Mononuclear cell (primary cell): Measurements from ENCODE around the gene GADL1. TPM values are rescaled to one million over a fixed set of nuclear protein-coding genes. Genes with fewer than 3 reads are reported as not detected.

Experiments used
- H3K27me3 ChIP-seq: 2 replicates; pipeline ENCODE4 v1.6.0; 2011; ENCODE audit warnings: low read length, control low read depth; ENCODE audit not compliant: insufficient read depth
- H3K4me1 ChIP-seq: 2 replicates; pipeline ENCODE4 v1.5.1; 2011; ENCODE audit warnings: mild to moderate bottlenecking, low read length, control low read depth; ENCODE audit not compliant: insufficient read depth
- H3K4me3 ChIP-seq: 2 replicates; pipeline ENCODE4 v1.5.1; 2011; ENCODE audit warnings: mild to moderate bottlenecking, low read length, moderate library complexity
- H3K9me3 ChIP-seq: 2 replicates; pipeline ENCODE4 v1.5.1; 2011; ENCODE audit warnings: low read depth, mild to moderate bottlenecking, control low read depth, low read length
- total RNA-seq: library from RNA; depleted of rRNA; stranded (reverse); fragments of >200 nt; gene quantifications from one replicate; pipeline ENCODE4 v1.2.3, GENCODE V29; 2012

GADL1 gene
- total RNA-seq, 1 donor, result 0.94 TPM

DNA sequence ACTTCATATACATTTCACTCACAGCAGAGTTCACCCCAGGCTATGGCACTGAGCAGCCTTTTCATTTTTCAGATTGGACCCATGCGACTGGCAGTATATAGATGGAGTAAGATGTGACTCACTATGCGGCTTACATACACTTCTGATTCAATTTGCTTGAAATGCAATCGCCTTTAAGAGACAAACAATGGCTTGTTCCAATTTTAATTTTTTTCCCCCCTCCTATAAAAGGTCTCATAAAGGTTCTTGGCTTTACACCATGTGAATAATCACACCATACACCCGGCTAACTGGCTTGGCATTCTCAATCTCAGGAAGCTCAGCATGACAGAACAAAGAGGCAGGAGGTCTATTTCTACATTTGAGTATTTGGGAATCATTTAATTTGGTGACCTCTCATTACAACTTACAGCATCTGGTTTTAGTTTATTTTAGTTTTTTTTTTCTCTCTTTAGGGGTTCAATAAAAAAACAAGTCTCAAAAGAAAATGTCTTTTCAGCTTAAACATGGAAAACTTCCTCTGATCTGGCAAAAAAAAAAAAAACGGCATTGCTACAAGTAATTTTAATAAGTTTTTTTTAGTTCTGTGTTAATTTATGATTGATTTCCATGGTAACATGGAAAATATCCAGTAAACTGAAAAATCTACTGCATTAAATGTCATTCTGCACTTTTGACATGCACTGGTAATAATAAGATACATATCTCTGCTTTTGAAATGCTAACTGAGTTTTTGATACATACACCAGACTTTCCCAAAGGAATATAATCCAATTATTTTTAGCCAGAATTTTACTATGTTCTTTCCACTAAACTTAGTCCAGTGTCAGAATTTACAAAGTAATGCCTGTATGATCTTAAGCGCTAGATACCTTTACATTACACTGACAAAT lies 38.8 kb downstream of the GADL1 start:
- Histone ChIP-seq H3K27me3 (no peaks in the 10 kb centered on the region), H3K4me3 (no peak overlapping the region), H3K9me3 (no peaks in the 10 kb centered on the region), H3K4me1 (no peaks in the 10 kb centered on the region)

DNA sequence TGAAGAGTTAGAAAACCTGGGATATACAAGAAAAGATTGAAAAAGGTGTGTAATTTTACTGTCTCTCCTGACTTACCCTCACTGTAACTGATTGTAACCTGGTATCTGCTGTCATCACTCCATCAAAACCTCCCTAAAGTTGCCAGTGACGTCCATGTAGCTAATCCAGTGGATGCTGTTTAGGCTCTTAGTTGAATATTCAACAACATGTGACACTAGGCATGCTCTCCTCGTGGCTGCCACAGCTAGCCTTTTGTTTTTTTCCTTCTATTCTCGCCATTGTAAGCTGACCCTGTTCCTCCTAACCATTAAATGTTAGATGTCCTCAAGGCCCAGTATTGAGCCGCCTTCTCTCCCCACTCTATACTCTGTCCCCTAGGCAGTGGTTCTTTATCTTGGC lies 41.6 kb downstream of the GADL1 start:
- no peak overlapping the region for H3K4me3 ChIP-seq
- no peaks in the 10 kb centered on the region for H3K27me3 ChIP-seq
- H3K4me1 ChIP-seq, result no peaks in the 10 kb centered on the region
- H3K9me3 ChIP-seq, result no peaks in the 10 kb centered on the region

GRCh38 chr3:30848087-30848779 lies 46.2 kb downstream of the GADL1 start:
- no peak overlapping the region for H3K4me3 ChIP-seq
- H3K27me3 ChIP-seq, result no peaks in the 10 kb centered on the region
- H3K4me1 ChIP-seq, result no peaks in the 10 kb centered on the region
- no peaks in the 10 kb centered on the region for H3K9me3 ChIP-seq

- H3K4me3 ChIP-seq, result no peak overlapping the region
- H3K27me3 ChIP-seq, result no peaks in the 10 kb centered on the region
- H3K4me1 ChIP-seq, result no peaks in the 10 kb centered on the region
- no peaks in the 10 kb centered on the region for H3K9me3 ChIP-seq
Observed at GRCh38 chr3:30847592-30847991, 46.9 kb downstream of the GADL1 start.

GRCh38 chr3:30845606-30846005 lies 48.9 kb downstream of the GADL1 start:
- no peaks in the 10 kb centered on the region for H3K4me1 ChIP-seq
- H3K4me3 ChIP-seq, result no peak overlapping the region
- no peaks in the 10 kb centered on the region for H3K9me3 ChIP-seq
- no peaks in the 10 kb centered on the region for H3K27me3 ChIP-seq

GRCh38 chr3:30843877-30844276 lies 50.6 kb downstream of the GADL1 start:
- H3K4me1 ChIP-seq, result no peaks in the 10 kb centered on the region
- H3K9me3 ChIP-seq, result no peaks in the 10 kb centered on the region
- no peaks in the 10 kb centered on the region for H3K27me3 ChIP-seq
- H3K4me3 ChIP-seq, result no peak overlapping the region

GRCh38 chr3:30836141-30836540 lies 58.3 kb downstream of the GADL1 start:
- no peak overlapping the region for H3K4me3 ChIP-seq
- no peaks in the 10 kb centered on the region for H3K4me1 ChIP-seq
- no peaks in the 10 kb centered on the region for H3K27me3 ChIP-seq
- H3K9me3 ChIP-seq, result no peaks in the 10 kb centered on the region

DNA sequence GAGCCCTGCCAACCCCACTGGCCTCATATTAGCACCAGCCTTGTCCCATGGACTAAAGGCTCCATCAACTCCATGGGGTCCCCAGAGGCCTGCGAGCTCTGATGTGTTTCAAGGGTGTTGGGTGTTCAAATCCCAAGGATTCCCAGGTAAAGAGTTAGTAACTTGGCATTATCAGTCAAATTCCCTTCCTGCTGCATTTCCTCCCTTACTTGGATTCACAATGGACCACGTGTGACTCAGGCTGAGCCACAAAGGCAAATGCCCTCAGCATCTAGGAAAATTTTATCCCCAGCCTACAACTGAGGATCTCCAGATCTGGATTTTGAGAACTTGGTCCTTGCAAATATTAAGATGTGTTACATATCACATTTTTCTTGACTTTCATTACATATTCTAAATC lies 58.8 kb downstream of the GADL1 start:
- H3K9me3 ChIP-seq, result no peaks in the 10 kb centered on the region
- H3K27me3 ChIP-seq, result no peaks in the 10 kb centered on the region
- H3K4me1 ChIP-seq, result no peaks in the 10 kb centered on the region
- no peak overlapping the region for H3K4me3 ChIP-seq

GRCh38 chr3:30832961-30833575 lies 61.4 kb downstream of the GADL1 start:
- Histone ChIP-seq H3K4me1 (no peaks in the 10 kb centered on the region), H3K27me3 (no peaks in the 10 kb centered on the region), H3K4me3 (no peak overlapping the region), H3K9me3 (no peaks in the 10 kb centered on the region)

DNA sequence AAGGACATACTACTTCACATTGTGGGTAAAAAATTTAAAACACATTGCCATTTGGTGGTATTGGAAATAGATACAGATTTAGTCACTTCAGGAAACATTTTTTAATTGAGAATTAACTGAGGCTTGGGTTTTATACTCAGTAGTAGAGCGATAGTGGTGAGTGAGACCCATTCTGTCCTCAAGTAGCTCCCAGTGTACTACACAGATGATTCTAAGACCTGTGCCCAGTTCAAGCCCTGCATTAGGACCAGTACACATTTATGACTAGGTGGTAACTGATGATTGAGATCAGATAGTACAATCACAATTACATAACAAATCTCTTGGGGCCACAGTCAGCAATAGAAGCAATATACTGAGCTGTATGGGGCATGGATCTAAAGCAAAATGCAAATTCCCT lies 67.4 kb downstream of the GADL1 start:
- H3K4me1 ChIP-seq, result no peaks in the 10 kb centered on the region
- H3K4me3 ChIP-seq, result no peak overlapping the region
- H3K27me3 ChIP-seq, result no peaks in the 10 kb centered on the region
- H3K9me3 ChIP-seq, result no peaks in the 10 kb centered on the region

DNA sequence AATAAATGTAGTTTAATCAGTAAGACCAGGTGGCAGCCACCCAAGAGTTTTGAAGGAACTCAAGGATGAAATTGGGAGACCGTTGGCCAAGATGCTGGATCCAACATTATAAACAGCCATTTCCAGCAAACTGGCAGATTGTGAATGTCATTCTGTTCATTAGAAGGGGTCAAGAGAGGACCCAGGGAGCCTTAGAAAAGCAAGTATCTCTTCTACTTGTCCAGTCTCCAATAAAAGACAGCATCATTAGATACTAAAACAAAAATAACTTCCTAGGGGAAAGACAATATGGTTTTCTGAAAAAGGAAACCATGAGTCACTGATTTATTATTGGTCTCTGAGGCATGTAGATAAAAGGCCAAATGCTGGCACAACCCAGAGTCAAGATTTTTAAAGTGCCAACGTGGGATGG lies 67.9 kb downstream of the GADL1 start:
- no peaks in the 10 kb centered on the region for H3K27me3 ChIP-seq
- H3K4me1 ChIP-seq, result no peaks in the 10 kb centered on the region
- H3K4me3 ChIP-seq, result no peak overlapping the region
- H3K9me3 ChIP-seq, result no peaks in the 10 kb centered on the region

- H3K27me3 ChIP-seq, result no peaks in the 10 kb centered on the region
- no peaks in the 10 kb centered on the region for H3K4me1 ChIP-seq
- H3K9me3 ChIP-seq, result no peaks in the 10 kb centered on the region
- H3K4me3 ChIP-seq, result no peak overlapping the region
Observed at GRCh38 chr3:30819067-30819798, 75.2 kb downstream of the GADL1 start.

- H3K4me3 ChIP-seq, result no peak overlapping the region
- H3K4me1 ChIP-seq, result no peaks in the 10 kb centered on the region
- H3K27me3 ChIP-seq, result no peaks in the 10 kb centered on the region
- H3K9me3 ChIP-seq, result no peaks in the 10 kb centered on the region
Observed at GRCh38 chr3:30813734-30814133, 80.7 kb downstream of the GADL1 start.

- Histone ChIP-seq H3K4me3 (no peak overlapping the region), H3K4me1 (no peaks in the 10 kb centered on the region), H3K27me3 (no peaks in the 10 kb centered on the region), H3K9me3 (no peaks in the 10 kb centered on the region)
Observed at GRCh38 chr3:30811151-30811795, 83.2 kb downstream of the GADL1 start.
